NB4 (cell line): ENCODE data around the gene ZNF32.
"Not testable (repeated sequence)": the region's sequence is repeated elsewhere in the genome, so short reads cannot be mapped to it uniquely, and the experiment has no call there.

Experiments
- DNase-seq: peaks from one replicate; pipeline ENCODE4 v3.0.0; 2010; ENCODE audit warnings: low read depth
- H3K4me3 ChIP-seq: one replicate; pipeline ENCODE4 v1.5.1; 2011; ENCODE audit warnings: mild to moderate bottlenecking, low read depth, low read length, moderate library complexity
- MYC ChIP-seq: IDR thresholded peaks from 2 replicates; pipeline ENCODE4 v1.6.1; 2011; ENCODE audit warnings: low read depth, low read length
- POLR2A ChIP-seq: IDR thresholded peaks from 2 replicates; pipeline ENCODE4 v1.6.1; 2011; ENCODE audit warnings: mild to moderate bottlenecking; ENCODE audit not compliant: insufficient read length; ENCODE audit errors: extremely low read depth
- TF ChIP-seq, protein P1 (sequence below): IDR thresholded peaks from one replicate; pipeline ENCODE4 v1.5.1; 2012; ENCODE audit warnings: low read depth, low read length
- TF ChIP-seq, protein P2 (sequence below): IDR thresholded peaks from 2 replicates; pipeline ENCODE4 v1.6.1; 2011; ENCODE audit warnings: low read depth, low read length

The ZNF32 gene

DNA sequence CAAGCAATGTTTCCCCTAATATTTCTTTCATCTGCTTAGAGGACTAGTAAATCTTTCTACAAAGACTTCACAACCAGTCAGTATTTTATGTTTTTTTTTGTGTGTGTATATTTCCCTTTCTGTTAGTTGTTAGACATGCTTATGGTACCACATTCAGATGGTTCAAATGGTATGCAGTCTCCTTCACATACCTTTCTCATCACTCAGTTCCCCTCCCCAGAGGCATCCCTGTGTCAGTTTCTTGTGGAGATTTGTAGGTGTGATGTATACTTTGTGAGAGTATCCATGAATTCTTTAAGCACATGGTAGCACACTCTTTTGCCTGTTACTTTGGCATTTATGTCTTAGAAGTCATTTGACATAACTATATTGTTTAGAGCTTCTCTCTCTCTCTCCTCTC lies 38.0 kb downstream of the ZNF32 start:
- DNase-seq: no peak
- TF ChIP-seq POLR2A: no peak
- TF ChIP-seq MYC: no peak
- TF ChIP-seq, protein P1, sequence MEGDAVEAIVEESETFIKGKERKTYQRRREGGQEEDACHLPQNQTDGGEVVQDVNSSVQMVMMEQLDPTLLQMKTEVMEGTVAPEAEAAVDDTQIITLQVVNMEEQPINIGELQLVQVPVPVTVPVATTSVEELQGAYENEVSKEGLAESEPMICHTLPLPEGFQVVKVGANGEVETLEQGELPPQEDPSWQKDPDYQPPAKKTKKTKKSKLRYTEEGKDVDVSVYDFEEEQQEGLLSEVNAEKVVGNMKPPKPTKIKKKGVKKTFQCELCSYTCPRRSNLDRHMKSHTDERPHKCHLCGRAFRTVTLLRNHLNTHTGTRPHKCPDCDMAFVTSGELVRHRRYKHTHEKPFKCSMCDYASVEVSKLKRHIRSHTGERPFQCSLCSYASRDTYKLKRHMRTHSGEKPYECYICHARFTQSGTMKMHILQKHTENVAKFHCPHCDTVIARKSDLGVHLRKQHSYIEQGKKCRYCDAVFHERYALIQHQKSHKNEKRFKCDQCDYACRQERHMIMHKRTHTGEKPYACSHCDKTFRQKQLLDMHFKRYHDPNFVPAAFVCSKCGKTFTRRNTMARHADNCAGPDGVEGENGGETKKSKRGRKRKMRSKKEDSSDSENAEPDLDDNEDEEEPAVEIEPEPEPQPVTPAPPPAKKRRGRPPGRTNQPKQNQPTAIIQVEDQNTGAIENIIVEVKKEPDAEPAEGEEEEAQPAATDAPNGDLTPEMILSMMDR: no peak
- TF ChIP-seq, protein P2, sequence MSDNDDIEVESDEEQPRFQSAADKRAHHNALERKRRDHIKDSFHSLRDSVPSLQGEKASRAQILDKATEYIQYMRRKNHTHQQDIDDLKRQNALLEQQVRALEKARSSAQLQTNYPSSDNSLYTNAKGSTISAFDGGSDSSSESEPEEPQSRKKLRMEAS: no peak
- no peak overlapping the region for H3K4me3 ChIP-seq

DNA sequence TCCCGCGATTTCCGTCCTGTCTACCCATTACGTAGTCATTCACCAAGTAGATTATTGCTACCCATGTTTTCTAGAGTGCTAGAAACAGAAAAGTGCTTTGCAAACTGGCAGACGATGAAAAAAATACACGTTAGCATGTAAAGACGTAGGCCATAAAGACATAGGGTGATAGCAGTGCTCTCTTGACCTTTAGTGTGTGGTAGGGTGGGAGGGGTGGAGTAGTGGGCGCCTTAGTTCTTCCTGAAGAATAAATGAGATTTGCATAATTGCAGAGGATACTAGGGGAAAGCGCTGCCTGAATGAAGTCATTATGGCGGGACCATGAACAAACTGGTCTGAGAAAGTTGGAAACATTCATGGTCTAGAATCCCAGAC lies 41.5 kb downstream of the ZNF32 start:
- no peak for DNase-seq
- no peak for TF ChIP-seq MYC
- H3K4me3 ChIP-seq: peak overlapping the region; percentile 65

DNA sequence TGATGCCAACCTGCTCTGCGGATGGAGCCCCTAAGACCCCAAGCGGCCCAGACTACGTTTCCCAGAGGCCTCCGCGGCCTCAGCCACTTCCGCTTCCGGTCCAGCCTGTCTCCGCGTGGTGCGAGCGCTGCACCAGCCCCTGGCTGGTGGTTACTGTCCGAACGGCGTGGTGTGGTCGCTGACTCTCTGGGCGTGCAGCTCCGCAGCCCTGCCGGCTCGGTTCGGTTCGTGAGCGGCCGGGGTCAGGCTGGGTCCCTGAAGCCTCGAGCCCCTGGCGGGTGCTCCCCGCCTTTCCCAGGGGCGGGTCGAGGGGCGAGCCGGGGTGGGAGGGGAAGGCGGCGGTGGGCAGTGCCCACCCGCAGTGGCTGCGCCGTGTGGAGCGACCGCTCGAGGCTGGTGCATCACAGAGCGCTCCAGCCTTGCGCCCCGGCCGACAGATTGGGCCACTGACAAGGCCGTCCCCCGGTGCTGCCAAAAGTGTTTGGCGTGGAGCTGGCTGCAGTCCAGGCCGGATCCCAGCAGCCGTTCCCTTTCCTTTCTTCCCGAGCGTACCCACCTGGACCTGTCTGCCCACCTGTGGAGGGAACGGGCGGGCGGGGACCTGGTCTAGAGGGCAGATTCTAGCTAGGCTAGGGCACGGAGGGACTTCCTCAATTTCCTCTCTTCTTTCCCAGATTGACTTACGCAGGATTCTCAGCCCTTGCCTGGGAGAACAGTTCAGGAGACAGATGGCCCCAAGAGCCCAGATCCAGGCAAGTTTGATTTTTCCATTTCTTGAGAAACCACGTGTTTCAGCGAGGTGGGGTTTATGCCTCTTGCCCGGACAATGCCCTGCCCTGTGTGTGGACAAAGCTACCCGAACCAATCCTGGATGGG lies 42.1 kb downstream of the ZNF32 start, which contains the start of gene ZNF485:
Gene ZNF485 (plus strand): TSS at position 116 of the 876 bp plus-strand sequence. CDS start 613 bp downstream, at position 729.
- DNase-seq: peak; percentile 77
- peak within 1 kb of the TSS; percentile 65 for H3K4me3 ChIP-seq
- no peak for TF ChIP-seq MYC

DNA sequence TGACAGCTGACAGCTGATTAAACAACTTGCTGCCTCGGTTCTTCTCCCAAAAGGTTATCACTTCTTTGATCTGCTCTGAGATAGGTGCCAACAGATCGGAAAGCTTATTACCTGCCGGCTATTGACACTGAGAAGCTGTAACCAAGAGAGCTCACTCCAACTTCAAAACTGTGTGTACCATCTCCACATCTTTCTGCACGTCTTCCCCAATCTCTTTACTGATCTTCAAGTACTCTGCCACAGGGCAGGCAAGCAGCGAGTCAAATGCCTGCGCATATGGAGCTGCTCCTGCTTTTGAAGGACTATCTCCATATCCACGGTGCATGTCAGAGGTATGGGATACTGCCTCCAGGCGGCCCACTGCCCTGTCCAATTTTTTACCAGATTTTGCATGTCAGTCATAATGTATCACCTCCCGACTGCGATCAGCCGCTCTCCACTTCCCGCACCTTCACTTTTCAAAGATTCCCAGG lies 42.8 kb downstream of the ZNF32 start:
- no peak for DNase-seq
- TF ChIP-seq MYC (no peak), POLR2A (no peak)
- TF ChIP-seq, protein P1: no peak
- H3K4me3 ChIP-seq: peak overlapping the region; percentile 65

DNA sequence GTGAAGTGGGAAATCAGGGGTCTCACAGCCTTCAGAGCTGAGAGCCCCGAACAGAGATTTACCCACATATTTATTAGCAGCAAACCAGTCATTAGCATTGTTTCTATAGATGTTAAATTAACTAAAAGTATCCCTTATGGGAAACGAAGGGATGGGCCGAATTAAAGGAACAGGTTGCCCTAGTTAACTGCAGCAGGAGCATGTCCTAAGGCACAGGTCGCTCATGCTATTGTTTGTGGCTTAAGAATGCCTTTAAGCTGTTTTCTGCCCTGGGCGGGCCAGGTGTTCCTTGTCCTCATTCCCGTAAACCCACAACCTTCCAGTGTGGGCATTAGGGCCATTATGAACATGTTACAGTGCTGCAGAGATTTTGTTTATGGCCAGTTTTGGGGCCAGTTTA lies 47.1 kb downstream of the ZNF32 start:
- not testable (repeated sequence) for DNase-seq, H3K4me3 ChIP-seq

DNA sequence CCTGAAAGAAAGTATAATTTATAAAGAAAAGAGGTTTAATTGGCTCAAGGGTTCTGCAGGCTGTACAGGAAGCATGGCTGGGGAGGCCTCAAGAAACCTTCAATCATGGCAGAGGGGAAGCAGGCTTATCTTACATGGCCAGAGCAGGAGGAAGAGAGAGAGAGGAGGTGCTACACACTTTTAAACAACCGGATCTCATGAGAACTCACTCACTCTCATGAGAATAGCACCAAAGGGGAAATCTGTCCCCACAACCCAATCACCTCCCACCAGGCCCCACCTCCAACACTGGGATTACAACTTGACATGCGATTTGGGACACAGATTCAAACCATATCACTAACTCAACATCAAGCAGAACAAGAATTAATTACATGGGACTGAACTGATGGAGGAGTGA lies 49.3 kb downstream of the ZNF32 start:
- TF ChIP-seq MYC (no peak), POLR2A (no peak)
- TF ChIP-seq, protein P2: no peak
- TF ChIP-seq, protein P1: no peak
- no peak for DNase-seq
- no peak overlapping the region for H3K4me3 ChIP-seq

DNA sequence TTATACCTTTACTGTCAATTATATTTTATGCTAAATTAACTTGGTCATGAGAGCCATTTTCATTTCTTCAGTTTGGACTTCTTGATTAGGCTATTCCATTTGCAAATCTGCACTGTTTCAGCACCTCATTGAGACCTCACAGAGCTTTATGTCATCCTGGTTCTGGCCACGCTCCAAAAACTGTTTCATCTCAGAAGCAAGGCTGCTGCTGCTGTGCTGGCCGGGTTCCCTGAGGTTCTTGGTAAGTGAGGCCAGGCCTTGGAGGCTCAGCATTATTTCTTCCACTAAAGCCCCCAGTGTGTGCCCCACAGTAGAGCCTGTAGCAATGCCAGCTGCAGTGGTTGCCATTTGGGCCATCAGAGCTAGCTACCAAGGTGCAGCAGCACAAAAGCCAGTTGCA lies 50.2 kb downstream of the ZNF32 start:
- H3K4me3 ChIP-seq: no peak overlapping the region
- TF ChIP-seq, protein P1: no peak
- TF ChIP-seq MYC: no peak
- TF ChIP-seq, protein P2: no peak
- TF ChIP-seq POLR2A: no peak
- no peak for DNase-seq
